ENCODE data around the gene COL6A6. TPM values are rescaled to one million over a fixed set of nuclear protein-coding genes. Genes with fewer than 3 reads are reported as not detected.
A peak's percentile ranks its signal among the peaks of the same experiment; 100 is the strongest.

COL6A6 gene
- total and polyA plus RNA-seq, 2 experiments from 2014 or later: not detected

GRCh38 chr3:130491431-130491830 is 25.5 kb upstream of the COL6A6 start:
- H3K4me2 ChIP-seq (ENCODE audit: unreplicated experiment): no peak overlapping the region
- no peak overlapping the region for H3K9ac ChIP-seq
- WGBS, 2 experiments (ENCODE audit: low coverage in 1 of 2, low lambda C conversion rate in 2 of 2, missing lambda C conversion rate in 2 of 2): 74 to 85% methylated on average over 6 of the region's 6 CpGs
- H2AFZ ChIP-seq: no peak overlapping the region
- no peaks in the 10 kb centered on the region for H3F3A ChIP-seq (ENCODE audit: insufficient read depth)
- peaks cover 21% of the 10 kb centered on the region; the same call in 1 of the 2 replicates for H3K4me1 ChIP-seq (ENCODE audit: insufficient read depth)
- TF ChIP-seq EZH2phosphoT487 (IDR thresholded peaks at IDR 0.05; ENCODE audit: insufficient read depth, low read depth): no peak
- no peak for TF ChIP-seq EZH2 (IDR thresholded peaks at IDR 0.05; ENCODE audit: insufficient read depth, poor library complexity, severe bottlenecking)
- in situ Hi-C loops (cut with MboI): no loop called here
- DNase-seq: no peak
- H3K9me2 ChIP-seq (ENCODE audit: insufficient read depth): no peaks in the 10 kb centered on the region
- no peaks in the 10 kb centered on the region for H3K79me2 ChIP-seq (ENCODE audit: insufficient read depth)
- H3K27ac ChIP-seq: no peak overlapping the region
- no peaks in the 10 kb centered on the region for H4K20me1 ChIP-seq (ENCODE audit: insufficient read depth)
- H3K4me3 ChIP-seq: no peak overlapping the region
- H3K27me3 ChIP-seq (replicated peaks; ENCODE audit: insufficient read depth): no peaks in the 10 kb centered on the region
- H3K9me3 ChIP-seq (ENCODE audit: low read depth): no peaks in the 10 kb centered on the region
- H3K36me3 ChIP-seq (ENCODE audit: low read depth): no peaks in the 10 kb centered on the region

GRCh38 chr3:130504701-130505100 is 12.3 kb upstream of the COL6A6 start:
- WGBS, 2 experiments (ENCODE audit: low coverage in 1 of 2, low lambda C conversion rate in 2 of 2, missing lambda C conversion rate in 2 of 2): 77 to 82% methylated on average over 2 of the region's 2 CpGs
- H3K4me3 ChIP-seq: no peak overlapping the region

GRCh38 chr3:130506031-130506430 is 10.9 kb upstream of the COL6A6 start:
- H4K20me1 ChIP-seq (ENCODE audit: insufficient read depth): no peaks in the 10 kb centered on the region
- H3K4me1 ChIP-seq (ENCODE audit: insufficient read depth): no peaks in the 10 kb centered on the region
- TF ChIP-seq EZH2 (IDR thresholded peaks at IDR 0.05; ENCODE audit: insufficient read depth, poor library complexity, severe bottlenecking) (no peak), EZH2phosphoT487 (IDR thresholded peaks at IDR 0.05; ENCODE audit: insufficient read depth, low read depth) (no peak)
- no peak overlapping the region for H3K27ac ChIP-seq
- no peaks in the 10 kb centered on the region for H3K9me3 ChIP-seq (ENCODE audit: low read depth)
- no peak overlapping the region for H2AFZ ChIP-seq
- peak; percentile 9 for DNase-seq
- no peaks in the 10 kb centered on the region for H3F3A ChIP-seq (ENCODE audit: insufficient read depth)
- 26 to 34% methylated on average over 3 of the region's 3 CpGs for WGBS, 2 experiments (ENCODE audit: low coverage in 1 of 2, low lambda C conversion rate in 2 of 2, missing lambda C conversion rate in 2 of 2)
- no peaks in the 10 kb centered on the region for H3K27me3 ChIP-seq (replicated peaks; ENCODE audit: insufficient read depth)
- H3K79me2 ChIP-seq (ENCODE audit: insufficient read depth): no peaks in the 10 kb centered on the region
- no peaks in the 10 kb centered on the region for H3K36me3 ChIP-seq (ENCODE audit: low read depth)
- H3K9ac ChIP-seq: no peak overlapping the region
- H3K9me2 ChIP-seq (ENCODE audit: insufficient read depth): no peaks in the 10 kb centered on the region
- no peak overlapping the region for H3K4me3 ChIP-seq
- no peak overlapping the region for H3K4me2 ChIP-seq (ENCODE audit: unreplicated experiment)
- in situ Hi-C loops (cut with MboI): no loop called here

More at GRCh38 chr3:130504701-130505100, 12.3 kb upstream of the COL6A6 start:
- Histone ChIP-seq H3K4me1 (ENCODE audit: insufficient read depth) (no peaks in the 10 kb centered on the region), H3K9ac (no peak overlapping the region), H3F3A (ENCODE audit: insufficient read depth) (no peaks in the 10 kb centered on the region), H3K27me3 (replicated peaks; ENCODE audit: insufficient read depth) (no peaks in the 10 kb centered on the region), H3K79me2 (ENCODE audit: insufficient read depth) (no peaks in the 10 kb centered on the region), H2AFZ (no peak overlapping the region), H3K9me2 (ENCODE audit: insufficient read depth) (no peaks in the 10 kb centered on the region), H3K9me3 (ENCODE audit: low read depth) (no peaks in the 10 kb centered on the region), H3K36me3 (ENCODE audit: low read depth) (no peaks in the 10 kb centered on the region), H3K4me2 (ENCODE audit: unreplicated experiment) (no peak overlapping the region), H4K20me1 (ENCODE audit: insufficient read depth) (no peaks in the 10 kb centered on the region), H3K27ac (no peak overlapping the region)
- in situ Hi-C loops (cut with MboI): no loop called here
- DNase-seq: no peak
- TF ChIP-seq EZH2 (IDR thresholded peaks at IDR 0.05; ENCODE audit: insufficient read depth, poor library complexity, severe bottlenecking): no peak

- in situ Hi-C loops (cut with MboI): no loop called here
- H3K27ac ChIP-seq: no peak overlapping the region
- WGBS, 2 experiments (ENCODE audit: low coverage in 1 of 2, low lambda C conversion rate in 2 of 2, missing lambda C conversion rate in 2 of 2): 83 to 86% methylated on average over 2 of the region's 2 CpGs
Measured at GRCh38 chr3:130507746-130508145, 9.2 kb upstream of the COL6A6 start.

GRCh38 chr3:130509008-130509407 is 8.0 kb upstream of the COL6A6 start:
- Histone ChIP-seq H3K4me3 (no peak overlapping the region), H4K20me1 (ENCODE audit: insufficient read depth) (no peaks in the 10 kb centered on the region), H3K9me2 (ENCODE audit: insufficient read depth) (no peaks in the 10 kb centered on the region), H3K4me1 (ENCODE audit: insufficient read depth) (no peaks in the 10 kb centered on the region), H3K9ac (no peak overlapping the region), H3K27ac (no peak overlapping the region), H3K79me2 (ENCODE audit: insufficient read depth) (no peaks in the 10 kb centered on the region), H3K9me3 (ENCODE audit: low read depth) (no peaks in the 10 kb centered on the region), H3K27me3 (replicated peaks; ENCODE audit: insufficient read depth) (no peaks in the 10 kb centered on the region), H3K4me2 (ENCODE audit: unreplicated experiment) (no peak overlapping the region), H3K36me3 (ENCODE audit: low read depth) (no peaks in the 10 kb centered on the region), H2AFZ (no peak overlapping the region), H3F3A (ENCODE audit: insufficient read depth) (no peaks in the 10 kb centered on the region)
- TF ChIP-seq EZH2 (IDR thresholded peaks at IDR 0.05; ENCODE audit: insufficient read depth, poor library complexity, severe bottlenecking) (no peak), EZH2phosphoT487 (IDR thresholded peaks at IDR 0.05; ENCODE audit: insufficient read depth, low read depth) (no peak)
- in situ Hi-C loops (cut with MboI): no loop called here
- 19% methylated on average over 6 of the region's 6 CpGs for WGBS, 2 experiments (ENCODE audit: low coverage in 1 of 2, low lambda C conversion rate in 2 of 2, missing lambda C conversion rate in 2 of 2)
- no peak for DNase-seq

More at GRCh38 chr3:130507746-130508145, 9.2 kb upstream of the COL6A6 start:
- H3K9me3 ChIP-seq (ENCODE audit: low read depth): no peaks in the 10 kb centered on the region
- no peaks in the 10 kb centered on the region for H3F3A ChIP-seq (ENCODE audit: insufficient read depth)
- H3K9ac ChIP-seq: no peak overlapping the region
- no peak overlapping the region for H2AFZ ChIP-seq
- no peaks in the 10 kb centered on the region for H3K27me3 ChIP-seq (replicated peaks; ENCODE audit: insufficient read depth)
- TF ChIP-seq EZH2 (IDR thresholded peaks at IDR 0.05; ENCODE audit: insufficient read depth, poor library complexity, severe bottlenecking) (no peak), EZH2phosphoT487 (IDR thresholded peaks at IDR 0.05; ENCODE audit: insufficient read depth, low read depth) (no peak)
- no peaks in the 10 kb centered on the region for H3K79me2 ChIP-seq (ENCODE audit: insufficient read depth)
- no peak overlapping the region for H3K4me3 ChIP-seq
- H3K4me1 ChIP-seq (ENCODE audit: insufficient read depth): no peaks in the 10 kb centered on the region
- H3K36me3 ChIP-seq (ENCODE audit: low read depth): no peaks in the 10 kb centered on the region
- H3K4me2 ChIP-seq (ENCODE audit: unreplicated experiment): no peak overlapping the region
- DNase-seq: no peak
- H4K20me1 ChIP-seq (ENCODE audit: insufficient read depth): no peaks in the 10 kb centered on the region
- no peaks in the 10 kb centered on the region for H3K9me2 ChIP-seq (ENCODE audit: insufficient read depth)

Measured in GM23248 (cell line).